ENCODE data around the gene INS.
"Not testable (repeated sequence)": the region's sequence is repeated elsewhere in the genome, so short reads cannot be mapped to it uniquely, and the experiment has no call there.

Gene INS

DNA sequence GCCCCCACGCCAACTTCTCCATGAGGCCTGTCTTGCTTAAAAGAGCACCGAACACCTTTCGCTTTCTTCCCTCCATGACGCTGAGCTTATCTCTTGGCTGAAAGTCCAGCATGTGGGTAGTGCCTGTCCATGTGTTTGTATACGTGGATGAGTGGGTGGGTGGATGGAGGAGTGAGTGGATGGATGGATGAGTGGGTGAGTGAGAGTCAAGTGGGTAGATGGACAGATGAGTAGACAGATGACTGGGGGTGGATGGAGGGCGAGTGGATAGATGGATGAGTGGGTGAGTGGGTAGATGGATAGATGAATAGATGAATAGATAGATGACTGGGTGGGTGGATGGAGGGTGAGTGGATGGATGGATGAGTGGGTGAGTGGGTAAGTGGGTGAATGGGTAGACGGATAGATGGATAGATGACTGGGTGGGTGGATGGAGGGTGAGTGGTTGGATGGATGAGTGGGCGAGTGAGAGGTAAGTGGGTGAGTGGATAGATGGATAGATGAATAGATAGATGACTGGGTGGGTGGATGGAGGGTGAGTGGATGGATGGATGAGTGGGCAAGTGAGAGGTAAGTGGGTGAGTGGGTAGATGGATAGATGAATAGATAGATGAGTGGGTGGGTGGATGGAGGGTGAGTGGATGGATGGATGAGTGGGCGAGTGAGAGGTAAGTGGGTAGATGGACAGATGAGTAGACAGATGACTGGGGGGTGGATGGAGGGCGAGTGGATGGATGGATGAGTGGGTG lies 36.1 kb downstream of the INS start:
- peaks cover 10% of the 10 kb centered on the region for H3K27me3 ChIP-seq (replicated peaks; ENCODE audit: control insufficient read depth, insufficient read depth, low read length, poor library complexity, severe bottlenecking)
- H3K9me3 ChIP-seq (ENCODE audit: control insufficient read depth, low read length); H3K27ac ChIP-seq (ENCODE audit: insufficient read depth, low read length, poor library complexity, severe bottlenecking); DNase-seq; H3K4me3 ChIP-seq (ENCODE audit: insufficient read depth, low read depth, low read length, poor library complexity, severe bottlenecking); H3K4me1 ChIP-seq (ENCODE audit: control insufficient read depth, insufficient read depth, low read length, poor library complexity, severe bottlenecking); H3K36me3 ChIP-seq (ENCODE audit: control insufficient read depth, insufficient read depth, low read length): not testable (repeated sequence)

- no peak for DNase-seq
- Histone ChIP-seq H3K9me3 (ENCODE audit: control insufficient read depth, low read length) (no peaks in the 10 kb centered on the region), H3K27me3 (replicated peaks; ENCODE audit: control insufficient read depth, insufficient read depth, low read length, poor library complexity, severe bottlenecking) (peaks cover 10% of the 10 kb centered on the region), H3K36me3 (ENCODE audit: control insufficient read depth, insufficient read depth, low read length) (no peaks in the 10 kb centered on the region), H3K27ac (ENCODE audit: insufficient read depth, low read length, poor library complexity, severe bottlenecking) (no peak overlapping the region), H3K4me1 (ENCODE audit: control insufficient read depth, insufficient read depth, low read length, poor library complexity, severe bottlenecking) (no peaks in the 10 kb centered on the region), H3K4me3 (ENCODE audit: insufficient read depth, low read depth, low read length, poor library complexity, severe bottlenecking) (no peak overlapping the region)
Observed at GRCh38 chr11:2123628-2123960, 37.4 kb downstream of the INS start.

DNA sequence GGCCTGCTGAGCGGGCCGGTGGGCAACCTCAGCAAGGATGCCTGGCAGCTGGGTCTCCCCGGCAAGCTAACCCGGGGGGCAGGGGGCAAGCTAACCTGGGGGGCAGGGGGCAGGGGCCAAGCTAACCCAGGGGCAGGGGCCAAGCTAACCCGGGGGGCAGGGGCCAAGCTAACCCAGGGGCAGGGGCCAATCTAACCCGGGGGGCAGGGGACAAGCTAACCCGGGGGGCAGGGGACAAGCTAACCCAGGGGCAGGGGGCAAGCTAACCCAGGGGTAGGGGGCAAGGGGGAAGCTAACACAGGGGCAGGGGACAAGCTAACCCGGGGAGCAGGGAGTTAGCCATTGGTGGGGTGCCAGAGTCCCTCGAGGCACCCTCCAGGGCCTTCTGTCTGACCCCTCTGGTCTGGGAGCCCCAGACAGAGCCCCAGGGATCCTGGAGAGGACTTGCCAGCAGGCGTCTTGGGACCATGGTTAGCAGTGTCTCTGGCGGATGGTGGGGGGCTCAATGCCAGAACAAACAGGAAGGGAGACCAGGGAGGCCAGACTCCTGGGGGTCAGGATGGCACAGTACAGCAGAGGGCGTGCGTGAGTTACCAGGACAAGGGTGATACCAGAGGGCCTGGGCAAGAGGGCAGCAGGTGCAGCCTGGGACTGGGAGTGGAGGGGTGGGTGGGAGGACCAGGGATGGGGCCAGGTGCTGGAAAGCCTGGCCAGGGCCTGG lies 37.9 kb downstream of the INS start:
- no peaks in the 10 kb centered on the region for H3K4me1 ChIP-seq (ENCODE audit: control insufficient read depth, insufficient read depth, low read length, poor library complexity, severe bottlenecking)
- H3K27me3 ChIP-seq (replicated peaks; ENCODE audit: control insufficient read depth, insufficient read depth, low read length, poor library complexity, severe bottlenecking) = peaks cover 10% of the 10 kb centered on the region
- DNase-seq = no peak
- no peaks in the 10 kb centered on the region for H3K9me3 ChIP-seq (ENCODE audit: control insufficient read depth, low read length)
- H3K36me3 ChIP-seq (ENCODE audit: control insufficient read depth, insufficient read depth, low read length) = no peaks in the 10 kb centered on the region
- H3K4me3 ChIP-seq (ENCODE audit: insufficient read depth, low read depth, low read length, poor library complexity, severe bottlenecking) = no peak overlapping the region
- no peak overlapping the region for H3K27ac ChIP-seq (ENCODE audit: insufficient read depth, low read length, poor library complexity, severe bottlenecking)

DNA sequence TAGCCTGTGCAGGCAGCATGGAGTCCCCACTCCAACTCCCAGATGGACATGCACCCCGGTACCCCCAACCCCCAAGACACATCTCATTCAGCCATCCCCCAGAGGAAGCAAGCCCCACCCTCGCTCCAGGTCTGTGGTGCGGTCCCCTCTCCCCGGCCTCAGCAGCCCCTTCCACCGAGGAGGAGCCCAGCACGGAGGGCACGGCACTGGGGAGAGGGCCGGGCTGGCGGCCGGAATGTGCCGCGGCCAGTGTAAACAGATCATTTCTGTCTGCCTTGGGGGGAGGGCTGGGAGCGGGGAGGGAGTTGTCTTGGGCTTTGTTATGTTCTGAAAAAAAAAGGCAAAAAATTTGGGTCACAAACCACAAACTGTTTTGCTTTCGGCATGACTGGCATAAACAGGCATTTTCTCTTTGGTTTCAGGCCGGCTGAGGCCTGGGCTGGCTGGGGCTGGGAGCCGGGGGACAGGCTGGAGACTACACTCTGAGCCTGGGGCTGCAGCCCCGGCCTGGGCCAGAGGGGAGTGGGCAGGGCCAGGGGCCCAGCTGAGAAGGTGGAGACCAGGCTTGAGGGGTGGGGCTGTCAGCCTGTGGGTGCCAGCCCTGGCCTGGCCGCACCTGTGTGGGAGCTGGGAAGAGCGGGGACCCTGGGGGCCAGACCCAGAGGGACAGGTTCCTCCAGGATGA lies 38.6 kb downstream of the INS start:
- no peak for DNase-seq
- H3K36me3 ChIP-seq (ENCODE audit: control insufficient read depth, insufficient read depth, low read length) = no peaks in the 10 kb centered on the region
- H3K27me3 ChIP-seq (replicated peaks; ENCODE audit: control insufficient read depth, insufficient read depth, low read length, poor library complexity, severe bottlenecking) = peaks cover 8% of the 10 kb centered on the region
- no peak overlapping the region for H3K4me3 ChIP-seq (ENCODE audit: insufficient read depth, low read depth, low read length, poor library complexity, severe bottlenecking)
- no peaks in the 10 kb centered on the region for H3K4me1 ChIP-seq (ENCODE audit: control insufficient read depth, insufficient read depth, low read length, poor library complexity, severe bottlenecking)
- no peak overlapping the region for H3K27ac ChIP-seq (ENCODE audit: insufficient read depth, low read length, poor library complexity, severe bottlenecking)
- H3K9me3 ChIP-seq (ENCODE audit: control insufficient read depth, low read length) = no peaks in the 10 kb centered on the region

DNA sequence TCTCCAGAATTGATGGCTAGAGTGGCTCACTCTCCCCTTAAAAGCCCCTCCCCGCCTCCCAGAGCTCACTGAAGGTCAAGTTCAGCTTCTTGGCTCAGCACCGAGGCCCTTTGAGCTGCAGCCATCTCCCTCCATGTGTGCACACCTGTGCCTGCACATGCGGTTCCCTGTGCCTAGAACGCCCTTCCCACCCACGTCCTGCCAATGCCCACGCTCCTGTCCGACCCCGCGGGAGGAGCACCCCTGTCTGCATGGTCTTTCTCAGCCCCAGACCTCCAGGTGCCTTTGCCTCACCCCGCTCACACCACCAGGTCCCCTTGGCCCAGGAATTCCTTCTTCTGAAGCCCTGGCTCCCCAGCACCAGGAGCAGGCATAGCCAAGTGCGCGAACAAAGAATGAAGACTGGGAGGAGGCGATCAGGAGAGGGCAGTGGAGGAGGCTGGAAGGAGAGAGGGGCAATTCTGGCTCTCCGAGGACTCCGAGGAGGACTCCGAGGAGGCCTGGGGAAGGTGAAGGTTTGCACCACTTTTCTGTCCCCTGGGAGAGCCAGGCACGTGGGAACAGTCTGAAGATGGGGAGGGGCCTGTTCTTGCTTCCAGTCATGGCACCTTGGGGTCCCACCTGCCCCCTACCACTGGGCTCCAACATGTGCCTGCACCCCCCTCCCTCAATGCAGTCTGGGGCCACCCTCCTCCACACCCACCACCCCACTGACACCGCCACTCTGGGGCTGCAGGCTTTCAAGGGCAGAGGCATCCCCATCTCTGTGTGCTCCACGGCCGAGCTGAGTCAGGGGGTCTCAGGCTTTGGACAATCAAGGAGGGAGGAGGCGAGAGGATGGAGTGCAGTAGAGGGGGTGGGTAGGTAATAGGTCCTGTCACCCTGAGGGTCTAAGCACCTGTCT lies 39.5 kb downstream of the INS start:
- H3K27me3 ChIP-seq (replicated peaks; ENCODE audit: control insufficient read depth, insufficient read depth, low read length, poor library complexity, severe bottlenecking) = peaks cover 8% of the 10 kb centered on the region
- H3K9me3 ChIP-seq (ENCODE audit: control insufficient read depth, low read length) = no peaks in the 10 kb centered on the region
- H3K36me3 ChIP-seq (ENCODE audit: control insufficient read depth, insufficient read depth, low read length) = no peaks in the 10 kb centered on the region
- no peak overlapping the region for H3K27ac ChIP-seq (ENCODE audit: insufficient read depth, low read length, poor library complexity, severe bottlenecking)
- DNase-seq = no peak
- no peaks in the 10 kb centered on the region for H3K4me1 ChIP-seq (ENCODE audit: control insufficient read depth, insufficient read depth, low read length, poor library complexity, severe bottlenecking)
- H3K4me3 ChIP-seq (ENCODE audit: insufficient read depth, low read depth, low read length, poor library complexity, severe bottlenecking) = no peak overlapping the region

GRCh38 chr11:2120359-2121100 lies 40.5 kb downstream of the INS start:
- H3K4me3 ChIP-seq (ENCODE audit: insufficient read depth, low read depth, low read length, poor library complexity, severe bottlenecking) = no peak overlapping the region
- no peaks in the 10 kb centered on the region for H3K9me3 ChIP-seq (ENCODE audit: control insufficient read depth, low read length)
- DNase-seq = no peak
- H3K36me3 ChIP-seq (ENCODE audit: control insufficient read depth, insufficient read depth, low read length) = no peaks in the 10 kb centered on the region
- no peaks in the 10 kb centered on the region for H3K4me1 ChIP-seq (ENCODE audit: control insufficient read depth, insufficient read depth, low read length, poor library complexity, severe bottlenecking)
- H3K27ac ChIP-seq (ENCODE audit: insufficient read depth, low read length, poor library complexity, severe bottlenecking) = no peak overlapping the region
- peaks cover 8% of the 10 kb centered on the region for H3K27me3 ChIP-seq (replicated peaks; ENCODE audit: control insufficient read depth, insufficient read depth, low read length, poor library complexity, severe bottlenecking)

- H3K9me3 ChIP-seq (ENCODE audit: control insufficient read depth, low read length) = no peaks in the 10 kb centered on the region
- no peak for DNase-seq
- no peak overlapping the region for H3K4me3 ChIP-seq (ENCODE audit: insufficient read depth, low read depth, low read length, poor library complexity, severe bottlenecking)
- no peak overlapping the region for H3K27ac ChIP-seq (ENCODE audit: insufficient read depth, low read length, poor library complexity, severe bottlenecking)
- H3K27me3 ChIP-seq (replicated peaks; ENCODE audit: control insufficient read depth, insufficient read depth, low read length, poor library complexity, severe bottlenecking) = peaks cover 8% of the 10 kb centered on the region
- no peaks in the 10 kb centered on the region for H3K36me3 ChIP-seq (ENCODE audit: control insufficient read depth, insufficient read depth, low read length)
- no peaks in the 10 kb centered on the region for H3K4me1 ChIP-seq (ENCODE audit: control insufficient read depth, insufficient read depth, low read length, poor library complexity, severe bottlenecking)
Observed at GRCh38 chr11:2118677-2119076, 42.3 kb downstream of the INS start.

- no peaks in the 10 kb centered on the region for H3K9me3 ChIP-seq (ENCODE audit: control insufficient read depth, low read length)
- H3K4me3 ChIP-seq (ENCODE audit: insufficient read depth, low read depth, low read length, poor library complexity, severe bottlenecking) = no peak overlapping the region
- peaks cover 3% of the 10 kb centered on the region for H3K27me3 ChIP-seq (replicated peaks; ENCODE audit: control insufficient read depth, insufficient read depth, low read length, poor library complexity, severe bottlenecking)
- H3K27ac ChIP-seq (ENCODE audit: insufficient read depth, low read length, poor library complexity, severe bottlenecking) = no peak overlapping the region
- H3K36me3 ChIP-seq (ENCODE audit: control insufficient read depth, insufficient read depth, low read length) = no peaks in the 10 kb centered on the region
- DNase-seq = no peak
- H3K4me1 ChIP-seq (ENCODE audit: control insufficient read depth, insufficient read depth, low read length, poor library complexity, severe bottlenecking) = no peaks in the 10 kb centered on the region
Observed at GRCh38 chr11:2116680-2117079, 44.3 kb downstream of the INS start.

GRCh38 chr11:2115308-2115707 lies 45.7 kb downstream of the INS start:
- Histone ChIP-seq H3K27me3 (replicated peaks; ENCODE audit: control insufficient read depth, insufficient read depth, low read length, poor library complexity, severe bottlenecking) (no peaks in the 10 kb centered on the region), H3K27ac (ENCODE audit: insufficient read depth, low read length, poor library complexity, severe bottlenecking) (no peak overlapping the region), H3K9me3 (ENCODE audit: control insufficient read depth, low read length) (no peaks in the 10 kb centered on the region), H3K4me1 (ENCODE audit: control insufficient read depth, insufficient read depth, low read length, poor library complexity, severe bottlenecking) (no peaks in the 10 kb centered on the region), H3K36me3 (ENCODE audit: control insufficient read depth, insufficient read depth, low read length) (no peaks in the 10 kb centered on the region), H3K4me3 (ENCODE audit: insufficient read depth, low read depth, low read length, poor library complexity, severe bottlenecking) (no peak overlapping the region)
- DNase-seq = no peak
